ENCODE data around the gene AFDN.

The AFDN gene

DNA sequence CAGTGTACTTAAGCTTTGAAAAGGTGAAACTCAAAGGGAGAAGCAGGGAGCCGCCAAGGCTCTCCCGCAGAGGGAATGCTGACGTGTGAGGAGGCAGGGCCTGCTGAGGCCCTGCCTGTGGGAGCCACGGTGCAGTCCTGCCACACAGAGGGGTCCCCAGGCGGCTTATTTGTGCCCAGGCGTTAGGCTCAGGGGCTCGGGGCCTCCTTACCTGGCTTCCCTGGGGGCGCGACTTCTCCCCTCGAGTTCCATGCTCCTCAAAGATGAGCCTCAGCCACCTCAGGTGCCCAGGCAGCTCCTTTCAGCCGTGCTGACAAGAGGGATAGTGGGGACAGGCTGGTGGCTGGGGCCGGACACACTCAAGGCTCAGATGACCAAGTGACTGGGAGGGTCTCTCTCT, 168.6 kb downstream of the AFDN start:
- TF ChIP-seq, protein P1, sequence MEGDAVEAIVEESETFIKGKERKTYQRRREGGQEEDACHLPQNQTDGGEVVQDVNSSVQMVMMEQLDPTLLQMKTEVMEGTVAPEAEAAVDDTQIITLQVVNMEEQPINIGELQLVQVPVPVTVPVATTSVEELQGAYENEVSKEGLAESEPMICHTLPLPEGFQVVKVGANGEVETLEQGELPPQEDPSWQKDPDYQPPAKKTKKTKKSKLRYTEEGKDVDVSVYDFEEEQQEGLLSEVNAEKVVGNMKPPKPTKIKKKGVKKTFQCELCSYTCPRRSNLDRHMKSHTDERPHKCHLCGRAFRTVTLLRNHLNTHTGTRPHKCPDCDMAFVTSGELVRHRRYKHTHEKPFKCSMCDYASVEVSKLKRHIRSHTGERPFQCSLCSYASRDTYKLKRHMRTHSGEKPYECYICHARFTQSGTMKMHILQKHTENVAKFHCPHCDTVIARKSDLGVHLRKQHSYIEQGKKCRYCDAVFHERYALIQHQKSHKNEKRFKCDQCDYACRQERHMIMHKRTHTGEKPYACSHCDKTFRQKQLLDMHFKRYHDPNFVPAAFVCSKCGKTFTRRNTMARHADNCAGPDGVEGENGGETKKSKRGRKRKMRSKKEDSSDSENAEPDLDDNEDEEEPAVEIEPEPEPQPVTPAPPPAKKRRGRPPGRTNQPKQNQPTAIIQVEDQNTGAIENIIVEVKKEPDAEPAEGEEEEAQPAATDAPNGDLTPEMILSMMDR (IDR thresholded peaks at IDR 0.05; ENCODE audit: insufficient read depth, low read length, poor library complexity, severe bottlenecking), result no peak
- TF ChIP-seq EZH2phosphoT487 (conservative IDR thresholded peaks at IDR 0.05; ENCODE audit: low read length), result no peak
- no peak overlapping the region for H3K4me2 ChIP-seq (ENCODE audit: low read depth, low read length, poor library complexity, severe bottlenecking)

DNA sequence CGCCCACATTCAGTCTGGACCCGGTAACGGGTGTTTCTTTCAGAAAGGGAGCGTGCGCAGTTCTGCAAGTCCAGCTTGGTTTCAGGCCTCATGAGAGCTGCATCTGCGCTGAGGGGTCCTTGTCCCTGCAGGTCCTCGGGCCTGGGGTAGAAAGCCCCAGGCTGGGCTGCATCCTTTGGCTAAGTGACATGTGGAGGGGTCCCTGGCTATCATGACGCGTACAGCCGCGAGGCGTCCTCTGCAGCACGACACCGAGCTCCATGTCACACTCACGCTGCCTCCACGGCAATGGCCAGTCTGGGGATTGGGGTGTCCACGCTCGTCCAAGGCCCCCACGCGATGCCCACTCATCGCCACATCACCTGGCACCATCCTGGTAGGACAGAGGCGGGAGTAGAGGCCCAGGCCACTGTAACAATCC, 169.0 kb downstream of the AFDN start:
- H3K4me2 ChIP-seq (ENCODE audit: low read depth, low read length, poor library complexity, severe bottlenecking), result no peak overlapping the region
- H4K20me1 ChIP-seq (ENCODE audit: low read depth, low read length), result no peaks in the 10 kb centered on the region
- H3K79me2 ChIP-seq (ENCODE audit: insufficient read depth, low read length), result no peaks in the 10 kb centered on the region
- no peaks in the 10 kb centered on the region for H3K27me3 ChIP-seq (ENCODE audit: low read length)
- H3K4me3 ChIP-seq (ENCODE audit: insufficient read depth, low read length, poor library complexity, severe bottlenecking), result no peak overlapping the region
- H3K36me3 ChIP-seq (ENCODE audit: low read length), result no peaks in the 10 kb centered on the region
- no peak overlapping the region for H2AFZ ChIP-seq (ENCODE audit: low read depth, low read length, severe bottlenecking)
- H3K9me2 ChIP-seq (replicated peaks; ENCODE audit: insufficient read depth, low read length), result no peaks in the 10 kb centered on the region
- H3K27ac ChIP-seq (ENCODE audit: low read depth, low read length), result no peak overlapping the region
- no peak overlapping the region for H3K9ac ChIP-seq (ENCODE audit: low read length)
- no peaks in the 10 kb centered on the region for H3K9me3 ChIP-seq (ENCODE audit: insufficient read depth, low read length)
- no peak for TF ChIP-seq EZH2phosphoT487 (conservative IDR thresholded peaks at IDR 0.05; ENCODE audit: low read length)
- TF ChIP-seq, protein P1 (IDR thresholded peaks at IDR 0.05; ENCODE audit: insufficient read depth, low read length, poor library complexity, severe bottlenecking), result no peak
- H3F3A ChIP-seq (ENCODE audit: insufficient read depth), result no peaks in the 10 kb centered on the region

More for the DNA sequence above, 168.6 kb downstream of the AFDN start:
- Histone ChIP-seq H3K27ac (ENCODE audit: low read depth, low read length) (no peak overlapping the region), H2AFZ (ENCODE audit: low read depth, low read length, severe bottlenecking) (no peak overlapping the region), H4K20me1 (ENCODE audit: low read depth, low read length) (no peaks in the 10 kb centered on the region), H3K27me3 (ENCODE audit: low read length) (no peaks in the 10 kb centered on the region), H3K36me3 (ENCODE audit: low read length) (no peaks in the 10 kb centered on the region), H3F3A (ENCODE audit: insufficient read depth) (no peaks in the 10 kb centered on the region), H3K9me2 (replicated peaks; ENCODE audit: insufficient read depth, low read length) (no peaks in the 10 kb centered on the region), H3K4me3 (ENCODE audit: insufficient read depth, low read length, poor library complexity, severe bottlenecking) (no peak overlapping the region), H3K79me2 (ENCODE audit: insufficient read depth, low read length) (no peaks in the 10 kb centered on the region), H3K9me3 (ENCODE audit: insufficient read depth, low read length) (no peaks in the 10 kb centered on the region), H3K9ac (ENCODE audit: low read length) (no peak overlapping the region)

DNA sequence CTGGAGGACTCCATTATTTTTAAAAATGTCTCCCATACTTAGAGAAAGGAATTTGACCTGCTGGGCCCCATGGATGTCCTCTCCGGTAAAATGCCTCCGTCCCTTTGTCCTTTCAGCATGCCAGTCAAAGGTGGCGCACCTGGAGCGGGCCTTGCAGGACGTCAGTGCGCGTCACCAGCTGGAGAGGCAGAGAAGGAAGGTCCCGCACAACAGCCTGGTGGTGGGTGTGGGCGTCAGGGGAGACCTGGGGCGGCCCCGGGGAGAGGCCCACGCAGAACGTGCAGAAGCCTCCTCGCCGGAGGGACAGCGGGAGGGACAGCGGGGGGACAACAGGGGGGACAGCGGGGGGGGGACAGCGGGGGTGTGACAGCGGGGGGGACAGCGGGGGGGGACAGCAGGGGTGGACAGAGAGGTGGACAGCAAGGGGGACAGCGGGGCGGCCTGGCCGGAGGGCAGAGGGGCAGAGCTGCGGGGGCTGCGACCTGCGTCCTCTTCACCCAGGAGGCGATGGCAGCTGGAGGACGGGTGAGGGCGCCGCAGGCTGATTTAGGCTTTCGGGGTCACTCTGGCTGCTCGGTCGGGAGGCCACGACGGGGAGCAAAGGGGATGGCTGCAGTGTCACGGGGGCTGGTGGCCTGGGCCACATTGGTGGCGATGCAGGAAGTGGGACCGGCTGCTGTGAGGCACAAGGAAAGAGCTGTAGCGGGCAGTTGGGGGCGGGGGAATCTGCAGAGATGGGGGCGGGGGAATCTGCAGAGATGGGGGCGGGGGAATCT, 169.9 kb downstream of the AFDN start:
- H3K9ac ChIP-seq (ENCODE audit: low read length), result no peak overlapping the region
- H3K36me3 ChIP-seq (ENCODE audit: low read length), result no peaks in the 10 kb centered on the region
- no peak for TF ChIP-seq EZH2phosphoT487 (conservative IDR thresholded peaks at IDR 0.05; ENCODE audit: low read length)
- H3K79me2 ChIP-seq (ENCODE audit: insufficient read depth, low read length), result no peaks in the 10 kb centered on the region
- no peaks in the 10 kb centered on the region for H4K20me1 ChIP-seq (ENCODE audit: low read depth, low read length)
- no peak overlapping the region for H3K4me2 ChIP-seq (ENCODE audit: low read depth, low read length, poor library complexity, severe bottlenecking)
- H3K4me3 ChIP-seq (ENCODE audit: insufficient read depth, low read length, poor library complexity, severe bottlenecking), result no peak overlapping the region
- H3F3A ChIP-seq (ENCODE audit: insufficient read depth), result no peaks in the 10 kb centered on the region
- H3K9me2 ChIP-seq (replicated peaks; ENCODE audit: insufficient read depth, low read length), result no peaks in the 10 kb centered on the region
- no peaks in the 10 kb centered on the region for H3K9me3 ChIP-seq (ENCODE audit: insufficient read depth, low read length)
- H3K27me3 ChIP-seq (ENCODE audit: low read length), result no peaks in the 10 kb centered on the region
- H3K27ac ChIP-seq (ENCODE audit: low read depth, low read length), result no peak overlapping the region
- no peak overlapping the region for H2AFZ ChIP-seq (ENCODE audit: low read depth, low read length, severe bottlenecking)

DNA sequence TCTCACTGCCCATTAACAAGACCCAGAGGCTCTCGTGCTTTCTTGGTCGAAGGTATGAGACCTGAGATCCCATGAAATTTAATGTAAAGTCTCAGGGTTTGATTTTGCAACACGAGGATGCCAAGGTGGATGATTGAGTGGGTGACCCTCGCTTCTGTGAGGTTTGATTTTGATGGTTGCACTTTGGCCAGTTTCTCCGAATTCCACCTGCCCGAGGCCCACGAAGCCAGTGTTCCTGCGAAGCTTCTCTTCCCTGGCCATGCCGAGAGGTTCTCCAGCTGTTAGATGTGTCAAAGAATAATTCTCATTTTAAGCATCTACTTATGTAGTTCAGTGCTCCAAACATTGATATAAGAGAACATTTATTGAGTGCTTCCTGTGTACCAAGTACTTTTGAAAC, 170.9 kb downstream of the AFDN start, which contains the start of gene KIF25:
Gene KIF25, plus strand, starts transcription at position 30 of the 400 bp plus-strand sequence. CDS start 31,915 bp downstream, outside the sequence.
- Histone ChIP-seq H3K4me2 (ENCODE audit: low read depth, low read length, poor library complexity, severe bottlenecking) (no peak within 1 kb of the TSS), H3K9ac (ENCODE audit: low read length) (no peak within 1 kb of the TSS), H3K36me3 (ENCODE audit: low read length) (no peaks in the 10 kb centered on the region), H3K9me2 (replicated peaks; ENCODE audit: insufficient read depth, low read length) (no peaks in the 10 kb centered on the region), H3F3A (ENCODE audit: insufficient read depth) (no peaks in the 10 kb centered on the region), H4K20me1 (ENCODE audit: low read depth, low read length) (no peaks in the 10 kb centered on the region), H2AFZ (ENCODE audit: low read depth, low read length, severe bottlenecking) (no peak within 1 kb of the TSS), H3K9me3 (ENCODE audit: insufficient read depth, low read length) (no peaks in the 10 kb centered on the region), H3K27ac (ENCODE audit: low read depth, low read length) (no peak within 1 kb of the TSS), H3K4me3 (ENCODE audit: insufficient read depth, low read length, poor library complexity, severe bottlenecking) (no peak within 1 kb of the TSS), H3K27me3 (ENCODE audit: low read length) (no peaks in the 10 kb centered on the region), H3K79me2 (ENCODE audit: insufficient read depth, low read length) (no peaks in the 10 kb centered on the region)
- no peak for TF ChIP-seq EZH2phosphoT487 (conservative IDR thresholded peaks at IDR 0.05; ENCODE audit: low read length)
- TF ChIP-seq, protein P1 (IDR thresholded peaks at IDR 0.05; ENCODE audit: insufficient read depth, low read length, poor library complexity, severe bottlenecking), result no peak

Measured in SU-DHL-6 (cell line).